Stomach (tissue), 4 donors: ENCODE results near the gene RNF20.

ENCODE experiments used
- CTCF ChIP-seq, 7 experiments: fragments of 450-650 bp in 4 of 7; fragments of 200-600 bp in 3 of 7; sonication (generic) in 3 of 7; IDR thresholded peaks; one replicate each; pipeline ENCODE4 v1.5.1; 2016 to 2019; ENCODE audit warnings: antibody characterized with exemption in 7 of 7, control low read depth in 2 of 7, mild to moderate bottlenecking in 1 of 7
- EP300 ChIP-seq: sonication (generic); formaldehyde crosslinking; IDR thresholded peaks from one replicate; pipeline ENCODE4 v1.6.1; 2017; ENCODE audit warnings: antibody characterized with exemption
- POLR2A ChIP-seq, 4 donors: fragments of 450-650 bp; IDR thresholded peaks; one replicate each; pipeline ENCODE4 v1.6.1; 2016; ENCODE audit warnings: antibody characterized with exemption in 4 of 4, control low read depth in 2 of 4, mild to moderate bottlenecking in 1 of 4, moderate library complexity in 1 of 4
- POLR2AphosphoS5 ChIP-seq, 3 donors: sonication (generic); formaldehyde crosslinking; IDR thresholded peaks; one replicate each; pipeline ENCODE4 v1.6.1; 2016; ENCODE audit warnings: antibody characterized with exemption in 3 of 3

DNA sequence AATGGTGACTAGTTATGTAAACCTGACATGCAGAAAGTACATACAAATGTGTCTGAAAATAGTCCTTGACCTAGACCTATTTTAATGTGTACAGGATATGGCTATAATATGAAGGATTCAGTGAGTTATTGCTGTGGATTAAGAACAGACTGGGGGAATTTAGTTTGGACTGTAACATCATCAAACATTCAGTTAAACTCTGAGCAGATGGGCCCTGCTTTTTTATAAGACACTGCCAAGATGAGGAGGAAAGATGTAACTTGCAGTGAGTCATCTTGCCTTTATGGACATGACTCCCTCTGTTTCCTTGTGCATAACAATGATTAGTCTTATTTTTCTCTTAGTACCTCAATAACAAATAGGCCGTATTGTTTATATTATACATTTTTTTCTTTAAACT lies 48.9 kb downstream of the RNF20 start:
- TF ChIP-seq CTCF (IDR thresholded peaks at IDR 0.05) (no peak), EP300 (no peak), POLR2A (IDR thresholded peaks at IDR 0.05) (no peak), POLR2AphosphoS5 (IDR thresholded peaks at IDR 0.05) (no peak)
